Natural killer cell treated with Interleukin-12 subunit alpha and Interleukin-12 subunit beta and Interleukin-15 and Interleukin-18, amount 100 ng/mL, for 72 hours (primary cell): ENCODE results near the gene AP2A1. TPM values are rescaled to one million over a fixed set of nuclear protein-coding genes. Genes with fewer than 3 reads are reported as not detected.

Experiments
- ATAC-seq, 2 donors: fragments of 150-1000 bp; cut with Tn5 transposase in 1 of 2; sonication (Bioruptor Pico), chemical (Tn5 transposase) in 1 of 2; 2 replicates each; pipeline ENCODE4 v1.10.0; 2021
- DNase-seq: peaks from one replicate; pipeline ENCODE4 v3.0.0; 2022; ENCODE audit warnings: low spot score
- H3K27ac Mint-ChIP-seq, 2 donors: 1 replicate in 1 of 2; 2 replicates in 1 of 2; pipeline ENCODE4 v1.8.0; 2022; ENCODE audit warnings: mixed read lengths in 2 of 2, mild to moderate bottlenecking in 1 of 2, moderate library complexity in 1 of 2
- H3K27me3 Mint-ChIP-seq, 2 donors: 1 replicate in 1 of 2; 2 replicates in 1 of 2; pipeline ENCODE4 v1.8.0; 2022; ENCODE audit warnings: mixed read lengths in 2 of 2
- H3K36me3 Mint-ChIP-seq: one replicate; pipeline ENCODE4 v1.8.0; 2022; ENCODE audit warnings: mixed read lengths
- H3K4me1 Mint-ChIP-seq, 2 donors: 1 replicate in 1 of 2; 2 replicates in 1 of 2; pipeline ENCODE4 v1.8.0; 2022; ENCODE audit warnings: low read depth in 2 of 2, mixed read lengths in 2 of 2, mild to moderate bottlenecking in 1 of 2
- H3K4me3 Mint-ChIP-seq: one replicate; pipeline ENCODE4 v1.8.0; 2022; ENCODE audit warnings: mixed read lengths
- H3K9me3 Mint-ChIP-seq: 2 replicates; pipeline ENCODE4 v1.8.0; 2022; ENCODE audit warnings: mixed read lengths
- total RNA-seq, 2 donors: library from RNA; stranded (reverse); gene quantifications; one replicate each; pipeline ENCODE4 v1.2.3, GENCODE V29; 2022

The AP2A1 gene
- total RNA-seq, 2 donors from 2014 or later: 131 to 142 TPM

GRCh38 chr19:49791776-49792445, 25.1 kb downstream of the AP2A1 start:
- Mint-ChIP-seq H3K4me1 (peaks cover 0 to 19% of the 10 kb centered on the region in 2 donors), H3K9me3 (no peaks in the 10 kb centered on the region), H3K27ac (no peak overlapping the region), H3K36me3 (peaks cover 6% of the 10 kb centered on the region), H3K27me3 (no peaks in the 10 kb centered on the region), H3K4me3 (no peak overlapping the region)
- no peak for DNase-seq
- no peak for ATAC-seq

GRCh38 chr19:49792829-49793560, 26.2 kb downstream of the AP2A1 start:
- DNase-seq (no peak), ATAC-seq (peak in 1 of 2 donors; percentile 6)
- Mint-ChIP-seq H3K4me1 (peaks cover 0 to 19% of the 10 kb centered on the region in 2 donors), H3K27ac (peak overlapping the region in 1 of 2 donors; percentile 72), H3K9me3 (no peaks in the 10 kb centered on the region), H3K27me3 (no peaks in the 10 kb centered on the region), H3K4me3 (no peak overlapping the region), H3K36me3 (peaks cover 6% of the 10 kb centered on the region)

- H3K36me3 Mint-ChIP-seq: peaks cover 6% of the 10 kb centered on the region
- ATAC-seq: peak in 1 of 2 donors; percentile 66
- H3K4me3 Mint-ChIP-seq: no peak overlapping the region
- H3K4me1 Mint-ChIP-seq: peaks cover 0 to 15% of the 10 kb centered on the region in 2 donors
- DNase-seq: no peak
- H3K27ac Mint-ChIP-seq: peak overlapping the region in 1 of 2 donors; percentile 72
- no peaks in the 10 kb centered on the region for H3K9me3 Mint-ChIP-seq
- H3K27me3 Mint-ChIP-seq: no peaks in the 10 kb centered on the region
These were observed 26.7 kb downstream of the AP2A1 start for GRCh38 chr19:49793561-49793840.

- H3K27me3 Mint-ChIP-seq: no peaks in the 10 kb centered on the region
- H3K4me1 Mint-ChIP-seq: peaks cover 0 to 8% of the 10 kb centered on the region in 2 donors
- H3K36me3 Mint-ChIP-seq: peaks cover 6% of the 10 kb centered on the region
- H3K4me3 Mint-ChIP-seq: no peak overlapping the region
- no peak for ATAC-seq
- no peak overlapping the region for H3K27ac Mint-ChIP-seq
- no peaks in the 10 kb centered on the region for H3K9me3 Mint-ChIP-seq
- no peak for DNase-seq
These were observed 28.8 kb downstream of the AP2A1 start for GRCh38 chr19:49795615-49796014.

- ATAC-seq (no peak), DNase-seq (no peak)
- peaks cover 9% of the 10 kb centered on the region for H3K36me3 Mint-ChIP-seq
- H3K27me3 Mint-ChIP-seq: no peaks in the 10 kb centered on the region
- no peaks in the 10 kb centered on the region for H3K9me3 Mint-ChIP-seq
- no peak overlapping the region for H3K4me3 Mint-ChIP-seq
- H3K4me1 Mint-ChIP-seq: peaks cover 0 to 2% of the 10 kb centered on the region in 2 donors
- no peak overlapping the region for H3K27ac Mint-ChIP-seq
These were observed 31.8 kb downstream of the AP2A1 start for GRCh38 chr19:49798574-49798973.

GRCh38 chr19:49799271-49799797, 32.5 kb downstream of the AP2A1 start:
- no peak for ATAC-seq
- H3K4me3 Mint-ChIP-seq: no peak overlapping the region
- DNase-seq: no peak
- H3K4me1 Mint-ChIP-seq: peaks cover 0 to 3% of the 10 kb centered on the region in 2 donors
- H3K27me3 Mint-ChIP-seq: no peaks in the 10 kb centered on the region
- H3K36me3 Mint-ChIP-seq: peaks cover 10% of the 10 kb centered on the region
- H3K27ac Mint-ChIP-seq: no peak overlapping the region
- H3K9me3 Mint-ChIP-seq: no peaks in the 10 kb centered on the region

- Mint-ChIP-seq H3K9me3 (no peaks in the 10 kb centered on the region), H3K27ac (no peak overlapping the region), H3K4me1 (peaks cover 0 to 3% of the 10 kb centered on the region in 2 donors), H3K4me3 (no peak overlapping the region), H3K27me3 (no peaks in the 10 kb centered on the region), H3K36me3 (peaks cover 10% of the 10 kb centered on the region)
- peak in 1 of 2 donors; percentile 9 for ATAC-seq
- DNase-seq: no peak
These were observed 33.1 kb downstream of the AP2A1 start for GRCh38 chr19:49799798-49800376.

GRCh38 chr19:49800771-49801170, 34.0 kb downstream of the AP2A1 start:
- DNase-seq (no peak), ATAC-seq (no peak)
- Mint-ChIP-seq H3K36me3 (peaks cover 10% of the 10 kb centered on the region), H3K27ac (no peak overlapping the region), H3K4me3 (no peak overlapping the region), H3K27me3 (no peaks in the 10 kb centered on the region), H3K4me1 (peaks cover 0 to 3% of the 10 kb centered on the region in 2 donors), H3K9me3 (no peaks in the 10 kb centered on the region)

- Mint-ChIP-seq H3K36me3 (peaks cover 13% of the 10 kb centered on the region), H3K9me3 (no peaks in the 10 kb centered on the region), H3K27ac (no peak overlapping the region), H3K27me3 (no peaks in the 10 kb centered on the region), H3K4me1 (peaks cover 5 to 7% of the 10 kb centered on the region in 2 donors), H3K4me3 (no peak overlapping the region)
- ATAC-seq (no peak), DNase-seq (no peak)
These were observed 34.6 kb downstream of the AP2A1 start for GRCh38 chr19:49801401-49801888.

- peaks cover 6 to 8% of the 10 kb centered on the region in 2 donors for H3K4me1 Mint-ChIP-seq
- no peak overlapping the region for H3K4me3 Mint-ChIP-seq
- H3K36me3 Mint-ChIP-seq: peaks cover 11% of the 10 kb centered on the region
- H3K27ac Mint-ChIP-seq: no peak overlapping the region
- no peaks in the 10 kb centered on the region for H3K9me3 Mint-ChIP-seq
- H3K27me3 Mint-ChIP-seq: no peaks in the 10 kb centered on the region
- DNase-seq (no peak), ATAC-seq (no peak)
These were observed 35.3 kb downstream of the AP2A1 start for GRCh38 chr19:49801966-49802661.

GRCh38 chr19:49802836-49803528, 36.2 kb downstream of the AP2A1 start:
- Mint-ChIP-seq H3K4me1 (peaks cover 9 to 13% of the 10 kb centered on the region in 2 donors), H3K9me3 (no peaks in the 10 kb centered on the region), H3K27me3 (no peaks in the 10 kb centered on the region), H3K4me3 (no peak overlapping the region), H3K27ac (peak overlapping the region in 1 of 2 donors; percentile 2), H3K36me3 (peaks cover 11% of the 10 kb centered on the region)
- ATAC-seq (no peak), DNase-seq (no peak)

- H3K27ac Mint-ChIP-seq: peak overlapping the region in 1 of 2 donors; percentile 2
- H3K4me1 Mint-ChIP-seq: peaks cover 14 to 15% of the 10 kb centered on the region in 2 donors
- no peak overlapping the region for H3K4me3 Mint-ChIP-seq
- ATAC-seq: no peak
- H3K9me3 Mint-ChIP-seq: no peaks in the 10 kb centered on the region
- H3K36me3 Mint-ChIP-seq: peaks cover 11% of the 10 kb centered on the region
- DNase-seq: no peak
- H3K27me3 Mint-ChIP-seq: no peaks in the 10 kb centered on the region
These were observed 36.7 kb downstream of the AP2A1 start for GRCh38 chr19:49803529-49803856.
